ENCODE data around the gene BTBD3.

The BTBD3 gene

DNA sequence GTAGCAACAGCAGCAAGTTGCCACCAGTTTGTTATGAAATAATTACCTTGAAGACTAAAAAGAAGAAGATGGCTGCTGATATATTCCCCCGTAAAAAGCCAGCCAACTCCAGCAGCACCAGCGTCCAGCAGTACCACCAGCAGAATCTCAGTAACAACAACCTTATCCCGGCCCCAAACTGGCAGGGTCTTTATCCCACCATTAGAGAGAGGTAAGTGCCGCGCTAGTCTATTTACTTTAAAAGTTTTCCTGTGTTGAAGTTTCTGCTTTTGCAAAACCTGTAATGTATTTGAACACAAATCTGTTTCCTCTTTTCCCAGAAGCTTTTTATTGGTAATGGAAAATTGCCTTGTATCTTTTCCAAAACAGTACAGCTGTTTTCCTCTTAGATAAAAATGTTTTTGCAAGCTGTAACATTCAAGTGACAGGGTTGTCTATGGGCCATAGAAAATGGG, 725 bp downstream of the BTBD3 start:
- DNase-seq, result no peak

- peak; percentile 32 to 47 for DNase-seq
Measured at GRCh38 chr20:11918981-11919380, 1.3 kb downstream of the BTBD3 start.

- no peak for DNase-seq
Measured at GRCh38 chr20:11919581-11919980, 1.9 kb downstream of the BTBD3 start.

DNA sequence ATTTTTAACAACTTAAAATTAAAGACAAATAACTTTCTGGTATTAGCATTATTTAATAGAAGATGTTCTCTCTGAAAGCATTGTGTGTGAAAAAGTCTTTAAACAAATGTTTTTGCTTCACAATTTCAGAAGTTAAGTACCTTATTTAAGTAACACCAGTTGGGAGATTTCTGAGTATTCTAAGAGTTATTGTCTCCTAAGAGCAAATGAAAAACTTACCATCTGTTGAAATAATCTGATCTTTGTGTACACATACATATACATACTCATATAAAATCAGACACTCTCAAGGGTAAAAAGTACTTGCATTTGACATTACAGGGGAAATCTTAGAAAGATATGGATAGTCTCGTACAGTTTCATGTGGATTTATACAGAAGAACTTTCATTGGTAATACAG, 2.4 kb downstream of the BTBD3 start:
- no peak for DNase-seq

DNA sequence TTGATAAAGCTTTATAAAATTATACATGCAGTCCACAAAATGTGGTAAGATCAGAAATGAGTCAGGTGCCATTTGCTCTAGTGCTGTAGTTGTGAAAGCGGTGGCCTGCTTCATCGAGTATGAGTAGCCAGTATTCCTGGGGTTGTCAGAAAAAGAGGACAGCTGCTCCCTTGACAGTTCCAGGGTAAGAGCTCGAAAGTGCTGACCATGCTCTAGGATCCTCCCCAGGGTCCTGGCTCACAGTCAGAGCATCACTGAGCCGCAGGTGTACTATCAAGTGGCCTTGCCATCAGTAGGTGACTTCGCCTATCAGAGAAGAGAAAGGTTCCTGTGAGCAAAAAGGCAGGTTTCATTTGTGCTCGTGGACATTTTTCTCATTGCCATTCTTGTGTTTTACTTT, 3.6 kb downstream of the BTBD3 start:
- DNase-seq, result no peak

- no peak for DNase-seq
Measured at GRCh38 chr20:11922561-11922960, 4.9 kb downstream of the BTBD3 start.

DNA sequence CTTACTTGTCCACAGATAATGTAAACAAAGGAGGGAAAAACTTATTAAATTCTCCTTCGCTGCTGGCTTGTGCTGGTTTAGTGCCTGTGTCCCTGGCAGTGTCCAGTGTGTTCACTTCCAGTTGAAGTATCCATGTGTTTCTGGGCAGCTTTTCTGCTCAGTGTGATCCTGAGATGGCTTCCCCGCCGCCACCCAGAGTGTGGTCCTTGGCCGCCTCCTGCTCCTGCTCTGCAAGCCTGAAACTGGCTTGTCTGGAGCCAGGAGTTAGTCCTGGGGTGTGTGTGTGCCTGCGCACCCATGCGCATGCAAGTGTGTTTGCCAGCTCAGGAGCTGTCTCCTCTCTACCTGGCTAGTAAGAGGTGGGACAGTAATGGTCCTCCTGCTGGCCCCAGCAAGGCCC, 7.2 kb downstream of the BTBD3 start:
- no peak for DNase-seq

GRCh38 chr20:11926292-11926998, 8.8 kb downstream of the BTBD3 start:
- DNase-seq, result no peak

DNA sequence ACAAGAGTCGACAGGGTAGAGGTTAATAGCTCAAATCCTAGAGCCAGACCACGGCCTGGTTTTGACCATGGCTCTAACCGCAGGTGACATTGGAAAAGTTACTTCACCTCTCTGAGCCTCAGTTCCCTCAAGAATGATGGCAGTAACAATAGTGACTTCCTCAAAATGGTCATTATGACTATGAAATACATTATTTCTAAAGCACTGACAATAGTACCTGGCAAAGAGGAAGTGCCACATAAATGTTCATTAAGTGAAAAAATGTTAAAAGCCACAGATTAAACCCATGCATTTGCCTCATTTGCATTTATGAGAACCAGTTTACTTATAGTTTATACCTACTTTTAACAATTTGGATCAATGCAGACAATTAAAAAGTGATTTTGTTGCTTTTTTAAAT, 12.3 kb downstream of the BTBD3 start:
- DNase-seq, result no peak

DNA sequence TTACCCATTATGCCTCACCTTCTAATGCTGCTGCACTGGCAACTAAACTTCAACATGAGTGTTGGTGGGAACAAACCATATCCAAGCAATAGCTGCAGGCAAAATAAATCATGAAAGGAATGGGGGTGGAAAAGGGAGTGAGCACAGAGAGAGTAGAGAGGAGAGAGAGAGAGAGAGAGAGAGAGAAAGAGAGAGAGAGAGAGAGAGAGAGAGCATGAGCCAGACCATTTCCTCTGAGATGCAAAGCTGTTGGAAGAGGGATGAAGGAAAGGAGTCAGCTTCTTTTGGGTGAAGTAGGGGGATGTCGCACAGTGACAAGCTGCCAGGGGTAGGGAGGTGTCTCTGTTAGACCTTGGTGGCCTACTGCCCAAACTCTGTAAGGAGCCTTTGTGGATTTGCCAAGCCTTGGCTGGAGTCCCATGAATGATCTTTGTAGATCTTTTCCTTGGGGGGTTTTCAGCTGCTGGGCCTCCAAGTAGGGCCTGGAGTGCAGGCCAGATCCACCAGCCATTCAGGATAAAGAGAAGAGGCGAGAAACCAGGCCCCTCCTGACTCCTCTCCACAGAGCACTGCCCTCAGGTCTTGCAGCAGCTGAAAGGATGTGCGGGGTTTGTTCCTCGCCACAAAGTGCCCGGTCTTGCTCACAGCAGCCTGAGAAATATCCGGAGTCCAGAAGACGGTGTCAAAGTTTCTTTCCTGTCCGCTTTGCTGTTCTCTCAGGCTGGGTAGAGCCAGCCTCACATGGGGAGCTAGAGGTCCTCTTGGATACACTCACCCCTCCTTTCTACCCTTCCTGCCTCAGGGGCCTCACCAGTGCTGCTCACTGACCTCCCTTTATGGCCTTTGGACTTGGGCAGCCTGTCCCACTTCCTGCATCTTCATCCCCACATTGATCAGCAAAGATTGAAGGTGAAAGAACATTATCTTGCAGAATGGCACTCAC, 17.8 kb downstream of the BTBD3 start:
- DNase-seq, result no peak

DNA sequence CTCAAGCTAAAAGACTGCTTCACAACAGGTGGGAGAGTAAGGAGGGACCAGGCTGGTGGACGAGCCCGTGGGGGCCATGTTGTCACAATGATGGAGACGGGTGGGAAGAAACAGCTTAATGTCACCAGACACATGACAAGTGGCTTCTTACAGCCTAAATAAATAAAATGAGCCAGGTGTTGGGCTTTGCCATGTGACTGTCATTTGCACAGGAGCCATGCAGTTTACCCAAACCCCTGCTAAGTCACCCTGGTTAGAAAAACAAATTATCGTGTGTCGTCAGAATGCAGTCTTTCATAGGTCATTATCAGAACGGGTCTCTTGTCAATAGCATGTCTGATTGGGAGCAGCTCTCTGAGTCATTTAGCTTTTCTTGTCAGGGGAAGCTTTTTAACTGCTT, 18.5 kb downstream of the BTBD3 start:
- DNase-seq, result peak; percentile 75 to 78

DNA sequence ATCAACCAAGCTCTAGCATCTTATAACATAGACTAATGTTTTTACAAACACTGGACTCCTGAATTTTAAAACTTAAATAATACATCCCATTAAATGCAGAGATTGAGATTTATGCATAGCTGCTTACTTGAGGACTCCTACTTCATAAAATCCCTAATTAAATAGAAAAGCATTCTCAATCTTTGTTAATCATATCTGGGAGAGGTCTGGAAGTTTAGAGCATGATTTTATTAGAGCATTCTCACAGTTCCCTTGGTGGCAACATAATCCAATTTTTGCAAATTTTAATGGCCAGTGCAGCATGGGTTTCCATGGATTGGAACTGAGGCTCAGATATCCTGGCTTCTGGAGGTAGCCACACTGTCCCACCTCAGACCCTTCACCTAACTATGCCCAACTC, 19.5 kb downstream of the BTBD3 start:
- no peak for DNase-seq

GRCh38 chr20:11941593-11942246, 24.0 kb downstream of the BTBD3 start:
- no peak for DNase-seq

GRCh38 chr20:11943778-11944177, 26.1 kb downstream of the BTBD3 start:
- DNase-seq, result no peak

DNA sequence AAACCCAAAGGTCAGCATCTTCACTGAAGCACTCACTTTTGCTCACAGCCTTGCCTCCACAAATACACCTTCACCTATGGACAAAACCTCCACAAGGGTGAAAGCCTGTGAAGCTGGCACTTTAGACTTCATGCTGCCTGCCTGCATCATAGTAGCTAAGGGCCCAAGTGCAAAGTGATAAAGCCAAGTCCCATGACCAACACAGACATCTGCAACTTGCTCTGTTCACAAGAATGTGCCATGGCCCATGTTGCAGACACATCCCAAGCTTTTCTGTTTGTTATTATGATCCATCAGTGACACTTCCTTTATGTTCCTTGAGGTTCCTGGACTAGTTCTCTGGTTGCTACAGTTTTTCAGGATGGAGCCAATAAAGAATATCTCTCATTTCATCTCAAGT, 31.1 kb downstream of the BTBD3 start:
- no peak for DNase-seq

GRCh38 chr20:11949711-11950110, 32.0 kb downstream of the BTBD3 start:
- no peak for DNase-seq

DNA sequence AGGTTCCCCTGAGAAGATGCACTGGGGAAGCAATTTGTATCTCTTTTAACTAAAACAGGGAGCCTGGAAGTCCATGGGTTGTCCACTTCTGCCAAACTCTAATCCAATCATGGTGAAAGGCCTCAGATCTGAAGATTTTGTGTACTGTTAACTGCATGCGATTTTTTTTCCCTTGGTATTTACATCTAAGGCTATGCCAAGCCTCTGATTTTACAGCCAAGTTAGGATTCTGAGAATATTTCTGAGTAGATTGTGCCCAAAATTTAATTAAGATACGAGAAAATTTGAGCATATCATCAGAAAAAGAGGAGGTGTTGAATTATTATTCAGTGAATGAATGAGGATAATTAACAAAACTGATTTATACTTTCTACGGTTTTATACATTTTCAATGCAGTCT, 34.0 kb downstream of the BTBD3 start:
- no peak for DNase-seq

DNA sequence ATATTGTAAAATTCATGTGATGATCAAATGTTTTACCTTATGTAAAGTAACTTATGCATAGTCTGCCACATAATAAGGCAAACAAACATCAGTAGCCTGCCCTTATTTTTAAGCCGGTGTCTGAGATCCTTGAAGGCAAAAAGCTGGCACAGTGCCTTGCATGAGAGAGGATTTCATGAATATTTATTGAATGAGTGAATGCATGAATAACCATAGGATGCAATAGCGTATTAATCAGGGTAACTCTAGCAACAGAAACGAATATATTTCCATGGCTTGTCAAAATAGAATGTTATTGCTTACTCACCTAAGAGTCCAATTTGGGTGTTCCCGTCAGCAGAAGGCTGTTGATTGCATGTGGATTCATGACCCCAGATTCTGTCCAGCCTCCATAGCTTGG, 34.9 kb downstream of the BTBD3 start:
- no peak for DNase-seq

DNA sequence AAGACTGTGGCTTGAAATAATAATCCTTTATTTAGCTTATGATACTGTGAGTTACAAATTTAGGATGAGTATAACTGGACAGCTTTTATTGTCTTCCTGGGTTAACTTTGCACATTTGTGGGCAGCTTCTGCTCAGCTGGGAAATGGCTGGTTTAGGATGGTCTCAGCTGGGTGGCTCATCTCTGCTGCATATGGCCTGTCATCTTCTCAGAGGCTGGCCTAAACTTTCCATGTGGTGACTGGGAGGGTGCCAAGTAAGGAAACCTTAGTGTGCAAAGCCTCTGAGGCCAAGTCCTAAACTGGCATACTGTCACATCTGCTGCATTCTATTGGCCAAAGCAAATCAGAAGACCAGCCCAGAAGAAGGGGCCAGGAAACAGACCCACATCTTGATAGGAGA, 40.2 kb downstream of the BTBD3 start:
- DNase-seq, result no peak

DNA sequence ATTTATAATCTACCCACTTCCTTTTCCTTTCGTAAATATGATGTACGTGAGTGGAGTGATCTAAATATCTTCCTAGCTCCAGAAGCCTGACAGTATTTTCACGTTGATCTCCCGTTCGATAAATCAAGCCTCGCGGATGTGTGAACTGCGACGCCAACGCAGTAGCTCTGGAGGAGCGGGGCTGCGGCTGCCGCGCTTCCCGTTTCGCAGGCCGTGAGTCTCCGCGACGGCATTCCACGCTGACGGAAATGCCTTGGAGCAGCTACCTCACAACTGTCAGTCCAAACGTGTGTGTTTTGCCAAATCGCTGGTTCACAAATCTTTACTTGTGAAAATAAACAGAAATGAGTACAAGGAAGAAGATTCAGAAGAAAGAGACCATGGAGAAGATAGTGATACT, 41.2 kb downstream of the BTBD3 start:
- no peak for DNase-seq

DNA sequence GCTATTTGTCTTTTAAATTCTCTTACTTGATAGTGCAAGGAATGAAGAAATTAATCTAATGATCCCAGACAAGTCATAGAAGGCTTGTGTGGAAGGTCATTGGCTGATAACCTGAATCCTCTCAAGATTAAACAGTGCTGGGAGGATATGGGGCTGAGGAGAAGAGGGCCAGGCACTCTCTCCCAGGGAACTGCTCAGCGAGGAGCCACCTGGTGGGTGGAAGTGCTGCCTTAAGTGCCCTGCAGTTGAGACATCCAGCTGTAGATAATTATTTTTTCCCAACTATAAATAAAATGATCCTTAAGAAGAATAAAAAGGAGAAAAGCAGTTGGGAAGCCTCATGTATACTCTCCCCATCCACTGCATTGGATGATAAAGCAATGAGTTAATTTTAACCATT, 47.9 kb downstream of the BTBD3 start:
- no peak for DNase-seq

- DNase-seq, result no peak
Measured at GRCh38 chr20:11966186-11966585, 48.5 kb downstream of the BTBD3 start.

GRCh38 chr20:11970243-11970836, 52.6 kb downstream of the BTBD3 start:
- DNase-seq, result no peak

All from NCI-H1930 (cell line).